CD14-positive monocyte (primary cell): ENCODE results near the gene ANKRD40CL. TPM values are rescaled to one million over a fixed set of nuclear protein-coding genes. Genes with fewer than 3 reads are reported as not detected.

Experiments
- DNase-seq, 3 donors: peaks; one replicate each; pipeline ENCODE4 v3.0.0-alpha.2; 2011 to 2022
- H2AFZ ChIP-seq: 2 replicates; pipeline ENCODE4 v1.6.0; 2012; ENCODE audit warnings: mild to moderate bottlenecking, low read depth, low read length, inconsistent platforms; ENCODE audit not compliant: insufficient read depth, poor library complexity, severe bottlenecking
- H3K27ac ChIP-seq, 2 donors: 1 replicate in 1 of 2; 2 replicates in 1 of 2; pipeline ENCODE4 v1.5.1; 2012 to 2013; ENCODE audit warnings: low read length in 2 of 2, control low read depth in 1 of 2, inconsistent platforms in 1 of 2, low read depth in 1 of 2, mild to moderate bottlenecking in 1 of 2
- H3K27me3 ChIP-seq, 2 donors: one replicate each; pipeline versions ENCODE4 v1.6.0 to v1.6.1; 2011 to 2013; ENCODE audit warnings: low read length in 2 of 2; ENCODE audit not compliant: control insufficient read depth in 2 of 2, insufficient read depth in 2 of 2
- H3K36me3 ChIP-seq, 2 donors: replicated peaks in 1 of 2; 1 replicate in 1 of 2; 2 replicates in 1 of 2; pipeline versions ENCODE4 v1.5.1 to v1.6.1; 2012 to 2013; ENCODE audit warnings: low read length in 2 of 2, control low read depth in 1 of 2, inconsistent platforms in 1 of 2, mild to moderate bottlenecking in 1 of 2; ENCODE audit not compliant: insufficient read depth in 2 of 2, control insufficient read depth in 1 of 2
- H3K4me1 ChIP-seq, 2 donors: 1 replicate in 1 of 2; 2 replicates in 1 of 2; pipeline versions ENCODE4 v1.5.1 to v1.6.1; 2012 to 2013; ENCODE audit warnings: low read length in 2 of 2, control low read depth in 1 of 2, inconsistent platforms in 1 of 2, mild to moderate bottlenecking in 1 of 2, moderate library complexity in 1 of 2; ENCODE audit not compliant: insufficient read depth in 2 of 2, control insufficient read depth in 1 of 2
- H3K4me2 ChIP-seq: replicated peaks from 2 replicates; pipeline ENCODE3; 2012; ENCODE audit warnings: low read length, moderate library complexity, mild to moderate bottlenecking; ENCODE audit not compliant: poor library complexity, severe bottlenecking; ENCODE audit errors: extremely low read depth
- H3K4me3 ChIP-seq, 3 experiments: fragments of 200-600 bp in 1 of 3; sonication (generic) in 1 of 3; replicated peaks in 1 of 3; 1 replicate in 2 of 3; 2 replicates in 1 of 3; pipeline ENCODE4 v1.5.1; 2011 to 2013; ENCODE audit warnings: low read length in 3 of 3, mild to moderate bottlenecking in 3 of 3, control low read depth in 2 of 3, low read depth in 2 of 3, inconsistent platforms in 1 of 3, moderate library complexity in 1 of 3
- H3K79me2 ChIP-seq: 2 replicates; pipeline ENCODE4 v1.6.0; 2012; ENCODE audit warnings: mild to moderate bottlenecking, control low read depth, inconsistent platforms, low read length, moderate library complexity; ENCODE audit not compliant: insufficient read depth
- H3K9ac ChIP-seq: 2 replicates; pipeline ENCODE4 v1.6.0; 2017; ENCODE audit warnings: low read length, mild to moderate bottlenecking; ENCODE audit not compliant: insufficient read depth, poor library complexity, severe bottlenecking
- H3K9me3 ChIP-seq, 2 donors: replicated peaks in 1 of 2; 1 replicate in 1 of 2; 2 replicates in 1 of 2; pipeline versions ENCODE4 v1.5.1 to v1.6.1; 2012 to 2013; ENCODE audit warnings: low read length in 2 of 2, control low read depth in 1 of 2; ENCODE audit not compliant: control insufficient read depth in 1 of 2, insufficient read depth in 1 of 2
- H4K20me1 ChIP-seq: 2 replicates; pipeline ENCODE4 v1.6.0; 2012; ENCODE audit warnings: mild to moderate bottlenecking, low read length, control low read depth, moderate library complexity; ENCODE audit not compliant: insufficient read depth
- H3K27ac Mint-ChIP-seq, 7 donors: one replicate each; pipeline ENCODE4 v1.8.0; 2020; ENCODE audit warnings: mild to moderate bottlenecking in 7 of 7, mixed read lengths in 7 of 7, moderate library complexity in 6 of 7, inconsistent platforms in 2 of 7
- H3K27me3 Mint-ChIP-seq, 3 donors: one replicate each; pipeline ENCODE4 v1.8.0; 2021 to 2022; ENCODE audit warnings: low read depth in 3 of 3, mild to moderate bottlenecking in 3 of 3, mixed read lengths in 3 of 3, moderate library complexity in 3 of 3, inconsistent platforms in 1 of 3
- H3K36me3 Mint-ChIP-seq, 2 donors: one replicate each; pipeline ENCODE4 v1.8.0; 2020; ENCODE audit warnings: mixed read lengths in 2 of 2, inconsistent platforms in 1 of 2, mild to moderate bottlenecking in 1 of 2
- H3K4me1 Mint-ChIP-seq: one replicate; pipeline ENCODE4 v1.8.0; 2020; ENCODE audit warnings: mild to moderate bottlenecking, mixed read lengths
- H3K4me3 Mint-ChIP-seq, 2 donors: one replicate each; pipeline ENCODE4 v1.8.0; 2020; ENCODE audit warnings: mild to moderate bottlenecking in 2 of 2, mixed read lengths in 2 of 2, moderate library complexity in 1 of 2
- H3K9me3 Mint-ChIP-seq, 7 donors: one replicate each; pipeline ENCODE4 v1.8.0; 2020 to 2022; ENCODE audit warnings: mixed read lengths in 7 of 7, mild to moderate bottlenecking in 6 of 7, moderate library complexity in 6 of 7, inconsistent platforms in 2 of 7
- CTCF ChIP-seq: fragments of 200-600 bp; IDR thresholded peaks from one replicate; pipeline ENCODE4 v1.8.0; 2022; ENCODE audit warnings: antibody characterized with exemption, mild to moderate bottlenecking
- WGBS: methylation state at CpG from one replicate; pipeline ENCODE4 v1.1.5; 2013; ENCODE audit warnings: missing lambda C conversion rate; ENCODE audit not compliant: insufficient coverage; 5-methylcytosine and 5-hydroxymethylcytosine counted together
- intact Hi-C, 2 donors: fragments of 100-400 bp; cut with micrococcal nuclease; formaldehyde crosslinking; loops; one replicate each; pipeline versions ENCODE4 v1.15.0 to v1.15.1; 2023
- polyA plus RNA-seq, 3 donors: library from polyadenylated mRNA; depleted of rRNA in 1 of 3; unstranded in 2 of 3; stranded (reverse) in 1 of 3; fragments of 300-500 nt in 2 of 3; fragments of >200 nt in 1 of 3; fragmentation: Illumina TruSeq in 2 of 3; gene quantifications; 1 replicate in 2 of 3; 2 replicates in 1 of 3; pipeline ENCODE4 v1.2.3, GENCODE V29; 2012 to 2021

The ANKRD40CL gene
- polyA plus RNA-seq, 3 donors = not detected

- WGBS = no CpG with 5 or more reads among the region's 2 CpGs
- H3K9ac ChIP-seq = no peak overlapping the region
- no peaks in the 10 kb centered on the region for H3K79me2 ChIP-seq
- H3K36me3 Mint-ChIP-seq = no peaks in the 10 kb centered on the region
- no peak for DNase-seq
- intact Hi-C loops = no loop called here
- H2AFZ ChIP-seq = no peak overlapping the region
- no peaks in the 10 kb centered on the region for H3K9me3 Mint-ChIP-seq
- H3K4me3 Mint-ChIP-seq = no peak overlapping the region
- H3K4me3 ChIP-seq = no peak overlapping the region
- H3K4me1 ChIP-seq = peaks cover 36 to 43% of the 10 kb centered on the region in 2 donors
- H3K27ac Mint-ChIP-seq = peak overlapping the region in 2 of 7 donors; percentile 30 to 95
- H3K4me2 ChIP-seq = no peak overlapping the region
- H3K27ac ChIP-seq = no peak overlapping the region
- H3K9me3 ChIP-seq = no peaks in the 10 kb centered on the region
- peaks cover 39% of the 10 kb centered on the region for H3K4me1 Mint-ChIP-seq
- H3K27me3 Mint-ChIP-seq = peaks cover 0 to 3% (median 2%) of the 10 kb centered on the region in 3 donors
- no peak for TF ChIP-seq CTCF
- no peaks in the 10 kb centered on the region for H3K27me3 ChIP-seq
- H4K20me1 ChIP-seq = no peaks in the 10 kb centered on the region
- H3K36me3 ChIP-seq = no peaks in the 10 kb centered on the region
These were observed 5.1 kb downstream of the ANKRD40CL start for GRCh38 chr17:50762177-50762576.

GRCh38 chr17:50758989-50759544 is 8.3 kb downstream of the ANKRD40CL start:
- H3K4me1 ChIP-seq = peaks cover 13 to 16% of the 10 kb centered on the region in 2 donors
- H3K27ac ChIP-seq = no peak overlapping the region
- no peak overlapping the region for H3K4me3 Mint-ChIP-seq
- H3K9ac ChIP-seq = no peak overlapping the region
- intact Hi-C loops = no loop called here
- no peak overlapping the region for H2AFZ ChIP-seq
- no peak overlapping the region for H3K27ac Mint-ChIP-seq
- H3K9me3 Mint-ChIP-seq = no peaks in the 10 kb centered on the region
- H3K4me3 ChIP-seq = no peak overlapping the region
- no peaks in the 10 kb centered on the region for H3K9me3 ChIP-seq
- 92% methylated on average over 5 of the region's 9 CpGs for WGBS
- H3K79me2 ChIP-seq = no peaks in the 10 kb centered on the region
- peaks cover 11 to 24% of the 10 kb centered on the region in 2 donors for H3K36me3 Mint-ChIP-seq
- H3K27me3 Mint-ChIP-seq = peaks cover 2 to 3% (median 2%) of the 10 kb centered on the region in 3 donors
- TF ChIP-seq CTCF = no peak
- peaks cover 15 to 19% of the 10 kb centered on the region in 2 donors for H3K36me3 ChIP-seq
- no peaks in the 10 kb centered on the region for H3K27me3 ChIP-seq
- H4K20me1 ChIP-seq = no peaks in the 10 kb centered on the region
- peaks cover 13% of the 10 kb centered on the region for H3K4me1 Mint-ChIP-seq
- no peak for DNase-seq
- H3K4me2 ChIP-seq = no peak overlapping the region
